Brain microvascular endothelial cell (primary cell): ENCODE results near the gene KLHDC8B.
"Not testable (repeated sequence)": the region's sequence is repeated elsewhere in the genome, so short reads cannot be mapped to it uniquely, and the experiment has no call there.

Experiments
- DNase-seq: peaks from one replicate; pipeline ENCODE4 v3.0.0-alpha.2; 2020
- H3K27ac ChIP-seq: fragments of 250-450 bp; sonication (Bioruptor Pico); 2 replicates; pipeline ENCODE4 v1.5.1; 2020; ENCODE audit warnings: mild to moderate bottlenecking, moderate library complexity
- H3K27me3 ChIP-seq: fragments of 250-450 bp; sonication (Bioruptor Pico); replicated peaks from 2 replicates; pipeline ENCODE4 v1.5.1; 2020; ENCODE audit warnings: mild to moderate bottlenecking
- H3K36me3 ChIP-seq: fragments of 250-450 bp; sonication (Bioruptor Pico); replicated peaks from 2 replicates; pipeline ENCODE4 v1.5.1; 2020; ENCODE audit warnings: mild to moderate bottlenecking
- H3K4me3 ChIP-seq: 2 replicates; pipeline ENCODE4 v1.5.1; 2011; ENCODE audit warnings: low read depth, mild to moderate bottlenecking, control low read depth, low read length, moderate library complexity
- in situ Hi-C: cut with HindIII; loops from 2 replicates; pipeline ENCODE4 v1.10.0; 2017; ENCODE audit warnings: low sequenced_read_pairs, low pct_ligation_motif_present
- TF ChIP-seq, protein P1 (sequence below): IDR thresholded peaks from 2 replicates; pipeline ENCODE4 v1.5.1; 2011; ENCODE audit warnings: low read depth, mild to moderate bottlenecking, moderate library complexity, low read length, control low read depth, inconsistent platforms; ENCODE audit errors: missing control alignments

Gene KLHDC8B

DNA sequence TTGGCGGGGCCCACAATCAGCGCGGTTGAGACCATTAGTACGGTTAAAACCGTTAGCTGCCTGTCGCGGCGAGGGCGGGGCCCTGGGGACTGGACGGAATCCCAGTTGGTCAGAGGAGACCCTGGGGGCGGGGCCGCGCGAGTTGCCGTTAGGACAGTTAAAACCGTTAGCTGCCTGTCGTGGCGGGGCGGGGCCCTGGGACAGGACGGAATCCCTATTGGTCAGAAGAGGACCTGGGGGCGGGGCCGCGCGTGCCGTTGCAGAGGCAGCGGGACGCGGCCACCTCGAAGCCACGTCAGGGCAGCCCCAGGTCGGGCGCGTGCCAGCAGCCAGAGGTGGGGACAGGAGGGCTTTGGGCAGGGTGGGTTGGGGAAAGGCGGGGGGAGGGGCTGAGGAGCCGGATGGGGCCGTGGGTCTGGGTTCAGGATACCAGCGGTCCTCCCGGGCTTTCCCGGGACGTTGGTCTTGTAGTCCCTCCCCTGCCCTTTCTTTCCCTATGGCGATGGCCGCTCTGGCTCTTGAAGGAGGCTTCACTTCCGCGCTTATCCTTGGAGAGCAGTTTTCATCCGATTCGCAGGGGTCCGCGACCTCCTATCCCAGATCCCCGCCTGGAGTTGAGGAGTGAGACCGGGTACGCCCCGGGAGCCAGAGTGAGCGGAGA is 28.0 kb downstream of the KLHDC8B start:
- H3K36me3 ChIP-seq = no peaks in the 10 kb centered on the region
- peak overlapping the region; percentile 42 for H3K27ac ChIP-seq
- TF ChIP-seq, protein P1, sequence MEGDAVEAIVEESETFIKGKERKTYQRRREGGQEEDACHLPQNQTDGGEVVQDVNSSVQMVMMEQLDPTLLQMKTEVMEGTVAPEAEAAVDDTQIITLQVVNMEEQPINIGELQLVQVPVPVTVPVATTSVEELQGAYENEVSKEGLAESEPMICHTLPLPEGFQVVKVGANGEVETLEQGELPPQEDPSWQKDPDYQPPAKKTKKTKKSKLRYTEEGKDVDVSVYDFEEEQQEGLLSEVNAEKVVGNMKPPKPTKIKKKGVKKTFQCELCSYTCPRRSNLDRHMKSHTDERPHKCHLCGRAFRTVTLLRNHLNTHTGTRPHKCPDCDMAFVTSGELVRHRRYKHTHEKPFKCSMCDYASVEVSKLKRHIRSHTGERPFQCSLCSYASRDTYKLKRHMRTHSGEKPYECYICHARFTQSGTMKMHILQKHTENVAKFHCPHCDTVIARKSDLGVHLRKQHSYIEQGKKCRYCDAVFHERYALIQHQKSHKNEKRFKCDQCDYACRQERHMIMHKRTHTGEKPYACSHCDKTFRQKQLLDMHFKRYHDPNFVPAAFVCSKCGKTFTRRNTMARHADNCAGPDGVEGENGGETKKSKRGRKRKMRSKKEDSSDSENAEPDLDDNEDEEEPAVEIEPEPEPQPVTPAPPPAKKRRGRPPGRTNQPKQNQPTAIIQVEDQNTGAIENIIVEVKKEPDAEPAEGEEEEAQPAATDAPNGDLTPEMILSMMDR = no peak
- peak; percentile 95 for DNase-seq
- peak overlapping the region; percentile 58 for H3K4me3 ChIP-seq
- in situ Hi-C loops = no loop called here
- no peaks in the 10 kb centered on the region for H3K27me3 ChIP-seq

GRCh38 chr3:49199900-49200281 is 28.5 kb downstream of the KLHDC8B start:
- in situ Hi-C loops = no loop called here
- TF ChIP-seq, protein P1 = no peak
- peak overlapping the region; percentile 58 for H3K4me3 ChIP-seq
- peak overlapping the region; percentile 42 for H3K27ac ChIP-seq
- no peaks in the 10 kb centered on the region for H3K36me3 ChIP-seq
- no peak for DNase-seq
- H3K27me3 ChIP-seq = no peaks in the 10 kb centered on the region

DNA sequence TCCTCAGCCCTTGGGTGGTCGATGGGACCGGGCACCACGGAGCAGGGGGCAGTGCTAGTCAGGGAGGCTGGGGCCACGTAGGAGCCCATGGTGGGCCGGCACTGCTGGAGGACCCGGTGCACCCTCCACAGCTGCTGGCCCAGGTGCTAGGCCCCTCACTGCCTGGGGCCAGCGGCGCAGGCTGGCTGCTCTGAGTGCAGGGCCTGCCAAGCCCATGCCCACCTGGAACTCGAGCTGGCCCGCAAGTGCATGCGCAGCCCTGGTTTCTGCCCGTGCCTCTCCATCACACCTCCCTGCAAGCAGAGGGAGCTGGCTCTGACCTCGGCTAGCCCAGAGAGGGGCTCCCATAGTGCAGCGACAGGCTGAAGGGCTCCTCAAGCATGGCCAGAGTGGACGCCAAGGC is 42.1 kb downstream of the KLHDC8B start:
- in situ Hi-C loops = no loop called here
- TF ChIP-seq, protein P1 = no peak

DNA sequence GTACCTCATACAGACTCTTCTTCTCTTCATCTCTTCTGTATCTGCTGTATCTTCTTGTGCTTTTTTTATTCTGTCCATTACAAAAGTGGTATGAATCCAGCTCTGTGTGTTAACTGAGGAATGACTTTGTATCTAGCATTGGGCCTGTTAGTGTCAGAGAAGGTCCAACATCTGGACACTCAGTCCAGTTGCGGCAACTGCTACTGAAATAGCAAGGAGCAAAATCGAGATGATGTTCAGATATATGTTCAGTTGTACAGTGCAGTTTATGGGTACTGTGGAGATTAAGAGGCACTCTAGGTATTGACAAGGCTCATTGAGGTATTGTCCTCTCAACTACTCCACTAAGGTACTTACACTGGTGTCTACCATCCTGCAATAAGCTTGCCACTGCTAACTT is 42.6 kb downstream of the KLHDC8B start:
- Histone ChIP-seq H3K27me3 (no peaks in the 10 kb centered on the region), H3K27ac (no peak overlapping the region), H3K36me3 (peaks cover 2% of the 10 kb centered on the region), H3K4me3 (no peak overlapping the region)
- DNase-seq = no peak
- in situ Hi-C loops = no loop called here
- TF ChIP-seq, protein P1 = no peak

More for the DNA sequence above, 42.1 kb downstream of the KLHDC8B start:
- Histone ChIP-seq H3K27ac (no peak overlapping the region), H3K36me3 (peaks cover 2% of the 10 kb centered on the region), H3K4me3 (no peak overlapping the region), H3K27me3 (no peaks in the 10 kb centered on the region)
- DNase-seq = no peak

DNA sequence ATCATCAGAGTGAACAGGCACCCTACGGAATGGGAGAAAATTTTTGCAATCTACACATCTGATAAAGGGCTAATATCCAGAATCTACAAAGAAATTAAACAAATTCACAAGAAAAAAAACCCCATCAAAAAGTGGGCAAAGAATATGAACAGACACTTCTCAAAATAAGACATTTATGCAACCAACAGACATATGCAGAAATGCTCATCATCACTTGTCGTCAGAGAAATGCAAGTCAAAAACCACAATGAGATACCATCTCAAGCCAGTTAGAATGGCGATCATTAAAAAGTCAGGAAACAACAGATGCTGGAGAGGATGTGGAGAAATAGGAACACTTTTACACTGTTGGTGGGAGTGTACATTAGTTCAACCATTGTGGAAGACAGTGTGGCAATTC is 45.3 kb downstream of the KLHDC8B start:
- H3K27me3 ChIP-seq, DNase-seq, H3K4me3 ChIP-seq, H3K27ac ChIP-seq, in situ Hi-C loops, H3K36me3 ChIP-seq: not testable (repeated sequence)

GRCh38 chr3:49217108-49217507 is 45.7 kb downstream of the KLHDC8B start:
- H3K27me3 ChIP-seq, H3K4me3 ChIP-seq, H3K27ac ChIP-seq, DNase-seq, H3K36me3 ChIP-seq, in situ Hi-C loops: not testable (repeated sequence)
